PC-9 (cell line): ENCODE results near the gene LRRC70. TPM values are rescaled to one million over a fixed set of nuclear protein-coding genes. Genes with fewer than 3 reads are reported as not detected.

Source experiments
- BruUV-seq: library from RNA; stranded (reverse); fragments of 400-500 nt; replicated peaks from 2 replicates; lab custom pipeline; 2021; lab: Mats Ljungman, UMichigan
- CTCF ChIA-PET: fragments of 300-600 bp; sonication (Branson Sonifier 250); formaldehyde crosslinking; loops from one replicate; lab custom pipeline; 2022; ENCODE audit warnings: antibody characterized with exemption; lab: Charles Lee
- POLR2A ChIA-PET: fragments of 300-600 bp; sonication (Branson Sonifier 250); formaldehyde crosslinking; loops from one replicate; lab custom pipeline; 2022; ENCODE audit warnings: antibody characterized with exemption; ENCODE audit not compliant: unreplicated experiment; lab: Charles Lee
- DNase-seq, 2 experiments: peaks; one replicate each; pipeline versions ENCODE4 v3.0.0 to v3.0.0-alpha.2; 2015 to 2022; ENCODE audit warnings: mixed read lengths in 1 of 2
- H2AFZ ChIP-seq: fragments of 200-600 bp; sonication (generic); 2 replicates; pipeline ENCODE4 v1.8.1; 2017; ENCODE audit warnings: antibody characterized with exemption
- H3F3A ChIP-seq: fragments of 200-600 bp; sonication (generic); 2 replicates; pipeline ENCODE4 v1.8.1; 2017; ENCODE audit warnings: antibody characterized with exemption, mild to moderate bottlenecking, low read depth; ENCODE audit not compliant: insufficient read depth
- H3K27ac ChIP-seq: fragments of 200-600 bp; sonication (generic); 2 replicates; pipeline ENCODE4 v1.6.1; 2016; ENCODE audit warnings: mixed run types
- H3K27me3 ChIP-seq: fragments of 200-600 bp; sonication (generic); 2 replicates; pipeline ENCODE4 v1.6.1; 2016; ENCODE audit warnings: low read depth, mixed run types; ENCODE audit not compliant: insufficient read depth
- H3K36me3 ChIP-seq: fragments of 200-600 bp; sonication (generic); 2 replicates; pipeline ENCODE4 v1.6.1; 2016; ENCODE audit warnings: low read depth, mixed run types
- H3K4me1 ChIP-seq: fragments of 200-600 bp; sonication (generic); replicated peaks from 2 replicates; pipeline ENCODE4 v1.6.1; 2016; ENCODE audit warnings: mixed run types; ENCODE audit not compliant: insufficient read depth
- H3K4me2 ChIP-seq: fragments of 200-600 bp; sonication (generic); 2 replicates; pipeline ENCODE4 v1.6.1; 2017; ENCODE audit warnings: mixed run types
- H3K4me3 ChIP-seq: fragments of 200-600 bp; sonication (generic); 2 replicates; pipeline ENCODE4 v1.6.1; 2016; ENCODE audit warnings: mixed run types
- H3K79me2 ChIP-seq: fragments of 200-600 bp; sonication (generic); 2 replicates; pipeline ENCODE4 v1.6.1; 2017; ENCODE audit warnings: low read depth, mixed run types
- H3K9me2 ChIP-seq: fragments of 200-600 bp; sonication (generic); 2 replicates; pipeline ENCODE4 v1.8.1; 2017; ENCODE audit warnings: mild to moderate bottlenecking; ENCODE audit not compliant: insufficient read depth
- H3K9me3 ChIP-seq: fragments of 200-600 bp; sonication (generic); 2 replicates; pipeline ENCODE4 v1.8.1; 2016; ENCODE audit warnings: low read depth; ENCODE audit not compliant: insufficient read depth
- H4K20me1 ChIP-seq: fragments of 200-600 bp; sonication (generic); 2 replicates; pipeline ENCODE4 v1.8.1; 2017; ENCODE audit not compliant: insufficient read depth
- EZH2 ChIP-seq: fragments of 200-600 bp; sonication (generic); IDR thresholded peaks from 2 replicates; pipeline ENCODE4 v1.8.0; 2017; ENCODE audit warnings: antibody characterized with exemption, low read depth
- intact Hi-C: fragments of 100-400 bp; cut with micrococcal nuclease; formaldehyde crosslinking; loops from one replicate; pipeline ENCODE4 v1.10.0; 2022; ENCODE audit not compliant: unreplicated experiment
- total RNA-seq: library from RNA; stranded (reverse); gene quantifications from 2 replicates; pipeline ENCODE4 v1.2.3, GENCODE V29; 2021
- TF ChIP-seq, protein P1 (sequence below): fragments of 200-600 bp; sonication (generic); conservative IDR thresholded peaks from 2 replicates; pipeline ENCODE4 v1.6.1; 2017; ENCODE audit warnings: mixed run types, antibody characterized with exemption, mild to moderate bottlenecking, moderate library complexity

Gene LRRC70
- total RNA-seq, 1 experiment from 2014 or later: 1.1 TPM

DNA sequence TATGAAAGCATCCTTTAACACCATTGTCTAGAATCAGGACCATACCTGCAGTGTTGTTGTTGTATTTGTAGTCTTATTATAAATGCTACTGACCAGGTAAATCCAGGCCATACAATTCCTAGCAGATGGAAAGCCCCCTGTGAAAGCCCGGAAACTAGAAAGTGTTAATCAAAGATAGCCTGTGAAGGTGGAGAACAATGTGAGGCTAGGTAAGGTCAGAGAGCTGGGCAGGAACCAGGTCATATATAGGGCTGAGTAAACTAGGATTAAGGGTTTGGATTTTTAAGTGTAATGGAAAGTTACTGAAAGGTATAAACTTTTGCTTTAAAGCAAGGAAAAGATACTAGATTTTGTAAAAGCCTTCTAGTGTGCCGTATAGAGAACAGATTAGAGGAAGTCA is 6.7 kb downstream of the LRRC70 start:
- no peaks in the 10 kb centered on the region for H3K9me2 ChIP-seq
- H3K9me3 ChIP-seq: no peaks in the 10 kb centered on the region
- CTCF ChIA-PET: no interaction called here
- H3K4me3 ChIP-seq: no peak overlapping the region
- no peak overlapping the region for H3K4me2 ChIP-seq
- H3K36me3 ChIP-seq: no peaks in the 10 kb centered on the region
- no peak for DNase-seq
- H2AFZ ChIP-seq: no peak overlapping the region
- TF ChIP-seq EZH2: no peak
- TF ChIP-seq, protein P1, sequence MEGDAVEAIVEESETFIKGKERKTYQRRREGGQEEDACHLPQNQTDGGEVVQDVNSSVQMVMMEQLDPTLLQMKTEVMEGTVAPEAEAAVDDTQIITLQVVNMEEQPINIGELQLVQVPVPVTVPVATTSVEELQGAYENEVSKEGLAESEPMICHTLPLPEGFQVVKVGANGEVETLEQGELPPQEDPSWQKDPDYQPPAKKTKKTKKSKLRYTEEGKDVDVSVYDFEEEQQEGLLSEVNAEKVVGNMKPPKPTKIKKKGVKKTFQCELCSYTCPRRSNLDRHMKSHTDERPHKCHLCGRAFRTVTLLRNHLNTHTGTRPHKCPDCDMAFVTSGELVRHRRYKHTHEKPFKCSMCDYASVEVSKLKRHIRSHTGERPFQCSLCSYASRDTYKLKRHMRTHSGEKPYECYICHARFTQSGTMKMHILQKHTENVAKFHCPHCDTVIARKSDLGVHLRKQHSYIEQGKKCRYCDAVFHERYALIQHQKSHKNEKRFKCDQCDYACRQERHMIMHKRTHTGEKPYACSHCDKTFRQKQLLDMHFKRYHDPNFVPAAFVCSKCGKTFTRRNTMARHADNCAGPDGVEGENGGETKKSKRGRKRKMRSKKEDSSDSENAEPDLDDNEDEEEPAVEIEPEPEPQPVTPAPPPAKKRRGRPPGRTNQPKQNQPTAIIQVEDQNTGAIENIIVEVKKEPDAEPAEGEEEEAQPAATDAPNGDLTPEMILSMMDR: no peak
- no peaks in the 10 kb centered on the region for H3K79me2 ChIP-seq
- intact Hi-C loops: no loop called here
- no TSS peak for BruUV-seq
- POLR2A ChIA-PET: no interaction called here
- no peaks in the 10 kb centered on the region; the same call in 1 of the 2 replicates for H3F3A ChIP-seq
- no peaks in the 10 kb centered on the region for H3K27me3 ChIP-seq
- H3K4me1 ChIP-seq: 0 out of 2 replicates have a peak, but pooled peaks cover 9% of the 10 kb centered on the region
- no peaks in the 10 kb centered on the region for H4K20me1 ChIP-seq
- H3K27ac ChIP-seq: peak overlapping the region; percentile 17; the same call in 1 of the 2 replicates

DNA sequence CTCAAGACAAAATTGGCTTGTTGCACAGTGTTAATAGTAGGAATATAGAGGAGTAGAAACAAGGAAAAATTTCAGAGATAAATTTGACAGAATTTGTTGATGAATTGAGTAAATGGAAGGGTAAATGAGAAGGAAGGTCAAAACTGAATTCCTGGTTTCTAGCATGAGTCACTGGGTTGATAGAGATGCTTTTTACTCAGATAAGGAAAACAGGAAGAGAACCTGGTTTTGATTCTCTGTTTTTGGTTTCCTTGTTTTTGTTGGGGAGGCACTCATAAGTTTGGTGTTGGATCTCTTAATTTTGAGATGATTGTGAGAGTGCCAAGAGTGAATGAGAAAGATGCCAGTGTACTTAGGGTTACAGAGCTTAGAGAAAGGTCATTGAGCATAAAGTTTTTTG is 7.1 kb downstream of the LRRC70 start:
- Histone ChIP-seq H3K4me1 (0 out of 2 replicates have a peak, but pooled peaks cover 9% of the 10 kb centered on the region), H4K20me1 (no peaks in the 10 kb centered on the region), H3K9me3 (no peaks in the 10 kb centered on the region), H3K4me3 (no peak overlapping the region), H2AFZ (no peak overlapping the region), H3K4me2 (no peak overlapping the region), H3K9me2 (no peaks in the 10 kb centered on the region), H3K27me3 (no peaks in the 10 kb centered on the region), H3K36me3 (no peaks in the 10 kb centered on the region), H3K79me2 (no peaks in the 10 kb centered on the region), H3F3A (no peaks in the 10 kb centered on the region; the same call in 1 of the 2 replicates), H3K27ac (peak overlapping the region; percentile 17; the same call in 1 of the 2 replicates)
- no peak for TF ChIP-seq EZH2
- TF ChIP-seq, protein P1: no peak
- POLR2A ChIA-PET: interaction anchor here (0.6 kb wide), 1 partner anchor 174 kb away, joined by 9 read pairs; no protein-coding TSS in a partner anchor
- CTCF ChIA-PET: no interaction called here
- no peak for DNase-seq
- BruUV-seq: no TSS peak
- intact Hi-C loops: no loop called here

DNA sequence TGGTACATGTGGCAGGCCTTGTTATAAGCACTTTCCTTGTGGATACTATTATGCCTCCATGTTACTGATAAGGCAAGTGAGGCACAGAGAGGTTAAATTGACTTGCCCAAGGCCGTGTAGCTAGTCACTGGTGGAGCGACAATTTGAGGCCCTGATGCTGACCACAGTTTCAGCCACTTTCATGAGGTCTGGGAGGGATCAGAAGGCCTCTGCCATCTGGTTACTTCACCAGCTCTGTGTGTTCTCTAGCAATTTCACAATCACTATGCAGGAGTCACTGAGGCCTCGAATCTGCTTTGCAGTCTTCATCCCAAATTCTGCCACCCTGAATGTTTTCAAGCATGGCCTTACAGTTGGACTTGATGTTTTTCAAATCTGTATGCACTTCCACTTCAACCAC is 9.1 kb downstream of the LRRC70 start:
- no peak overlapping the region for H3K4me2 ChIP-seq
- intact Hi-C loops: no loop called here
- H3F3A ChIP-seq: no peaks in the 10 kb centered on the region; the same call in 1 of the 2 replicates
- H3K9me2 ChIP-seq: no peaks in the 10 kb centered on the region
- POLR2A ChIA-PET: no interaction called here
- H3K9me3 ChIP-seq: no peaks in the 10 kb centered on the region
- BruUV-seq: no TSS peak
- no peaks in the 10 kb centered on the region for H4K20me1 ChIP-seq
- DNase-seq: no peak
- H3K27me3 ChIP-seq: no peaks in the 10 kb centered on the region
- TF ChIP-seq EZH2: no peak
- no peak overlapping the region for H3K4me3 ChIP-seq
- H3K36me3 ChIP-seq: peaks cover 6% of the 10 kb centered on the region; the same call in 1 of the 2 replicates
- H3K79me2 ChIP-seq: no peaks in the 10 kb centered on the region
- H3K4me1 ChIP-seq: 0 out of 2 replicates have a peak, but pooled peaks cover 9% of the 10 kb centered on the region
- H2AFZ ChIP-seq: no peak overlapping the region
- CTCF ChIA-PET: no interaction called here
- no peak overlapping the region for H3K27ac ChIP-seq
